ENCODE data around the gene TSHR. TPM values are rescaled to one million over a fixed set of nuclear protein-coding genes. Genes with fewer than 3 reads are reported as not detected.

The TSHR gene
- total RNA-seq, 1 donor from 2014 or later = not detected

DNA sequence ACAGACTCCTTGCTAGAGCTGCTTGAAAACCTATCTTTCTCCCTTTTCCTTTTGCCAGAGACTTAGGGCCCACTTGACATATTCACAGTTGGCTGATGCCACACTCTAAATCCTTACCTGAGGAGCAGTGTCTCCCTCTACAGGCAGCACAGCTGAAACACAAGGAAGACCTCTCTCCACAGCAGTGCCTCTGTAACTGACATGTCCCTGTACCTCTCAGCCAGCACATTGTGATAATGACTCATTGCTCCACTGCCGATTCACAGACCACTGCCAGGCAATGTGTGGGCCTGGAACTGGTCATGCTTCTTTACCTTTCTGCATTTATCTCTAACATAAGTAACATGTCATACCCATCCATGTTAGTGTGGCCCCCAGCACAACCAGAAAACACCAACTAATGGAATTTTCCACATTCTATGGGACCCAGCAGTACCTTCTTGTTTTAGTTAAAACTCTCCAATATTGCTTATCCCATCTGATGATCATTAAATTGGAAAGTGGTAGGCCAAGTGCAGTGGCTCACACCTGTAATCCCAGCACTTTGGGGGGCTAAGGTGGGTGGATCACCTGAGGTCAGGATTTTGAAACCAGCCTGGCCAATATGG is 208.8 kb downstream of the TSHR start:
- H3K36me3 Mint-ChIP-seq (ENCODE audit: low read depth) = no peaks in the 10 kb centered on the region
- DNase-seq (no peak), ATAC-seq (ENCODE audit: low read depth) (peak; percentile 64)
- peaks cover 2% of the 10 kb centered on the region for H3K9me3 Mint-ChIP-seq
- H3K27ac Mint-ChIP-seq = no peak overlapping the region
- no peaks in the 10 kb centered on the region for H3K27me3 Mint-ChIP-seq
- POLR2A ChIA-PET = no interaction called here
- no peak overlapping the region for H3K4me3 Mint-ChIP-seq
- TF ChIP-seq, protein P1, sequence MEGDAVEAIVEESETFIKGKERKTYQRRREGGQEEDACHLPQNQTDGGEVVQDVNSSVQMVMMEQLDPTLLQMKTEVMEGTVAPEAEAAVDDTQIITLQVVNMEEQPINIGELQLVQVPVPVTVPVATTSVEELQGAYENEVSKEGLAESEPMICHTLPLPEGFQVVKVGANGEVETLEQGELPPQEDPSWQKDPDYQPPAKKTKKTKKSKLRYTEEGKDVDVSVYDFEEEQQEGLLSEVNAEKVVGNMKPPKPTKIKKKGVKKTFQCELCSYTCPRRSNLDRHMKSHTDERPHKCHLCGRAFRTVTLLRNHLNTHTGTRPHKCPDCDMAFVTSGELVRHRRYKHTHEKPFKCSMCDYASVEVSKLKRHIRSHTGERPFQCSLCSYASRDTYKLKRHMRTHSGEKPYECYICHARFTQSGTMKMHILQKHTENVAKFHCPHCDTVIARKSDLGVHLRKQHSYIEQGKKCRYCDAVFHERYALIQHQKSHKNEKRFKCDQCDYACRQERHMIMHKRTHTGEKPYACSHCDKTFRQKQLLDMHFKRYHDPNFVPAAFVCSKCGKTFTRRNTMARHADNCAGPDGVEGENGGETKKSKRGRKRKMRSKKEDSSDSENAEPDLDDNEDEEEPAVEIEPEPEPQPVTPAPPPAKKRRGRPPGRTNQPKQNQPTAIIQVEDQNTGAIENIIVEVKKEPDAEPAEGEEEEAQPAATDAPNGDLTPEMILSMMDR (IDR thresholded peaks at IDR 0.05) = no peak
- intact Hi-C loops (cut with micrococcal nuclease) = no loop called here
- peaks cover 7% of the 10 kb centered on the region for H3K4me1 Mint-ChIP-seq
- CTCF ChIA-PET = interaction anchor here (0.8 to 1.8 kb wide), 3 partner anchors 167 to 177 kb away, joined by 3 to 8 read pairs (median 6); no protein-coding TSS in a partner anchor

DNA sequence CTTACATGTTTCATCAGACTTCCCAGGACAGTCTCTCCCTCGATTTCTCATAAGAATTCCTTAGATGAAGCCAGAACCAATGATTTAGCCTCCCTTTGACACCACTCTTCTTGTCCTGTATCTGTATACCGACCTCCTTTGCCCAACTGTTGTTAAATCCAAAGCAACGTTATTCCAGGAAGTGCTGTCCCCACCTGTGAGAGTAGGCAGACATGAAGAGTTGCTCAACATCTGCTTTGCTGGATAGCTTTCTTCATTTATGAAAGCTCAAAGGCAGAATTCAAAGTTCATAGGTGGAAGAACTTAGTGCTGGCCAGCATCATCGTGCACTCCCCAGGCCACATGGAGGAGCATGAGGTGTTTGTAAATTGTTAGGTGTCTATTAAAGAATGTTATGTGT is 209.8 kb downstream of the TSHR start:
- intact Hi-C loops (cut with micrococcal nuclease) = no loop called here
- ATAC-seq (ENCODE audit: low read depth) = no peak
- Mint-ChIP-seq H3K27ac (no peak overlapping the region), H3K27me3 (no peaks in the 10 kb centered on the region), H3K4me1 (peaks cover 15% of the 10 kb centered on the region), H3K36me3 (ENCODE audit: low read depth) (no peaks in the 10 kb centered on the region), H3K9me3 (peaks cover 2% of the 10 kb centered on the region), H3K4me3 (no peak overlapping the region)
- no peak for DNase-seq
- ChIA-PET CTCF (interaction anchor here (1.8 kb wide), 1 partner anchor 169 kb away, joined by 8 read pairs; no protein-coding TSS in a partner anchor), POLR2A (no interaction called here)
- TF ChIP-seq, protein P1 (IDR thresholded peaks at IDR 0.05) = no peak

DNA sequence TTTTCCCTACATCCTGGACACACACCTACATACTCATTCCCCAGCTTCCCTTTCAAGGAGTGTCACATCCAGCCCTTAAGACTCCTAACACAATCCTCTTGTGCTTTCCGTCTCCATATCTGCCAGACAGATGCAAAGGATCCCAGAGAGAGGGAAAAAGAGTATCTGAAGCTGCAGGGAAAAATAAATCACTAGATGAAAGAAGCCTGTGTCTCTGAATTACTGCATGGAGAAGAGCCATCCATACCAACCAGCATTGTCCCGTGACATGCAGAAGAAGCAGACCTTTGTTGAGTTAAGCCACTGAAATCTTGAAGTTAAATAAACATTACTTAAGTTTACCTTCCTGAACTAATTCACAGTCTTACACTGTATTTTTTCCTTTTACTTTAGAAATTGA is 210.7 kb downstream of the TSHR start:
- Mint-ChIP-seq H3K36me3 (ENCODE audit: low read depth) (no peaks in the 10 kb centered on the region), H3K4me3 (no peak overlapping the region)
- intact Hi-C loops (cut with micrococcal nuclease) = no loop called here

DNA sequence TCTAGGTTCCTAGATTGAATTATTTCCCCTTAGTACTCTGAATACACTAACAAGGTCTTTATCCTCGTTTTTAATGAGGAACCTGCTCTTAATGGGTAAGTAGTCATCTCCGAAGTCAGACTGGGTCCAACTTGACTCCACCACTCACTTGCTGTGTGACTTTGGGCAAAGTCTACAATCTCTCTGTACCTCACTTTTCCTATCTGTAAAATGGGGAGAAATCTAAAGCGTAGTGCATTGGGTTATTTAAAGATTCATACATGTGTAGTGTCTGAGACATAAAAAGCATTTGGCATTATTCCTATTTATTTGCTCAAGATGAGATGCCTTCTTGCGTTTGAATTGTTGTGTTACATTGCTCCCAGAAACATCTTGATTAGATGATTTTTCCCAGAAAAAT is 213.8 kb downstream of the TSHR start:
- ATAC-seq (ENCODE audit: low read depth) (no peak), DNase-seq (no peak)
- intact Hi-C loops (cut with micrococcal nuclease) = no loop called here
- H3K4me1 Mint-ChIP-seq = peaks cover 35% of the 10 kb centered on the region
- peak overlapping the region; percentile 90 for H3K4me3 Mint-ChIP-seq
- H3K36me3 Mint-ChIP-seq (ENCODE audit: low read depth) = peaks cover under 1% of the 10 kb centered on the region
- H3K27ac Mint-ChIP-seq = peak overlapping the region; percentile 97
- no peaks in the 10 kb centered on the region for H3K9me3 Mint-ChIP-seq
- ChIA-PET CTCF (interaction anchor here (1.2 to 4.2 kb wide), 2 partner anchors 50 to 172 kb away, joined by 4 to 42 read pairs; no protein-coding TSS in a partner anchor), POLR2A (interaction anchor here (0.6 to 2.1 kb wide), 3 partner anchors 10 to 240 kb away, joined by 3 to 27 read pairs (median 5); partner anchors contain the start of gene GTF2A1)
- no peaks in the 10 kb centered on the region for H3K27me3 Mint-ChIP-seq
- TF ChIP-seq, protein P1 (IDR thresholded peaks at IDR 0.05) = no peak

More for the DNA sequence above, 210.7 kb downstream of the TSHR start:
- ChIA-PET CTCF (interaction anchor here (1.8 kb wide), 1 partner anchor 170 kb away, joined by 8 read pairs; no protein-coding TSS in a partner anchor), POLR2A (no interaction called here)
- H3K9me3 Mint-ChIP-seq = peaks cover 2% of the 10 kb centered on the region
- ATAC-seq (ENCODE audit: low read depth) (no peak), DNase-seq (no peak)
- H3K27me3 Mint-ChIP-seq = no peaks in the 10 kb centered on the region
- peaks cover 23% of the 10 kb centered on the region for H3K4me1 Mint-ChIP-seq
- TF ChIP-seq, protein P1 (IDR thresholded peaks at IDR 0.05) = no peak
- H3K27ac Mint-ChIP-seq = no peak overlapping the region

DNA sequence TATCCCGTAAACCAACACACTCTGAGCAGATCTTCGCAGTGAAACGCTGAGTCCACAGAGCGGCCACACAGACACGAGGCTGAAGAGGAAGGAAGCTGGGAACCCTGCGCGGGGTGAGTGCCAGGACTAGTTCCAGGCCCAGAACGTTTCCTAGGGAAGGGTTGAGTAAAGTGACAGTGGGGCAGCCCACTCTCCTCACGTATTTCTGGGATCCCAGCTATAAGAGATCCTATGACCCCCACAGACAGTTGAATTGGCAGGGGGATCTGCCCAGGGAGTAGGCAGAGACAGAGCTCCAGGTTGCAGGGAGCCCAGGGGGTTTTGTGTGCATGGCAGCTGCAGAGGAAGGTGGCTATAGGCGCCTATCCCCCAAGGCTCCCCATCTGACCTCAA is 214.3 kb downstream of the TSHR start:
- H3K27ac Mint-ChIP-seq = peak overlapping the region; percentile 97
- H3K4me1 Mint-ChIP-seq = peaks cover 37% of the 10 kb centered on the region
- TF ChIP-seq, protein P1 (IDR thresholded peaks at IDR 0.05) = no peak
- ChIA-PET CTCF (interaction anchor here (0.9 to 4.2 kb wide), 10 partner anchors 8 to 214 kb away, joined by 3 to 42 read pairs (median 6); partner anchors contain the start of genes GTF2A1 and TSHR), POLR2A (interaction anchor here (0.6 to 2.1 kb wide), 9 partner anchors 10 to 364 kb away, joined by 3 to 27 read pairs (median 5); partner anchors contain the start of genes CEP128, GTF2A1, SEL1L and TSHR)
- DNase-seq (no peak), ATAC-seq (ENCODE audit: low read depth) (peak; percentile 6)
- H3K9me3 Mint-ChIP-seq = no peaks in the 10 kb centered on the region
- H3K36me3 Mint-ChIP-seq (ENCODE audit: low read depth) = peaks cover 2% of the 10 kb centered on the region
- intact Hi-C loops (cut with micrococcal nuclease) = loop anchor here (1.0 to 5.0 kb wide), 9 partner anchors 39 to 1112 kb away; no protein-coding TSS in a partner anchor
- H3K4me3 Mint-ChIP-seq = peak overlapping the region; percentile 90
- no peaks in the 10 kb centered on the region for H3K27me3 Mint-ChIP-seq
